H1 (cell line): ENCODE data around the gene MEF2B. TPM values are rescaled to one million over a fixed set of nuclear protein-coding genes. Genes with fewer than 3 reads are reported as not detected.

Experiments
- CTCF ChIA-PET: fragments of 300-600 bp; sonication (Branson Sonifier 250); formaldehyde crosslinking; loops from one replicate; lab custom pipeline; 2021; ENCODE audit not compliant: partially characterized antibody; lab: Charles Lee
- POLR2A ChIA-PET: fragments of 300-600 bp; sonication (Branson Sonifier 250); formaldehyde crosslinking; loops from one replicate; lab custom pipeline; 2021; ENCODE audit warnings: inconsistent platforms; ENCODE audit not compliant: partially characterized antibody; lab: Charles Lee
- DNase-seq, 2 experiments: peaks; one replicate each; pipeline versions ENCODE4 v3.0.0 to v3.0.0-alpha.2; 2010 to 2022; ENCODE audit warnings: low spot score in 2 of 2, low read depth in 1 of 2, mixed read lengths in 1 of 2
- FAIRE-seq: peaks from 2 replicates; lab custom pipeline; 2011; peaks lifted over from hg19 to GRCh38; lab: Jason Lieb, UNC
- H2AFZ ChIP-seq: 2 replicates; pipeline ENCODE4 v1.8.1; 2012; ENCODE audit warnings: low read length, inconsistent platforms
- H2AK5ac ChIP-seq: 2 replicates; pipeline ENCODE4 v1.6.1; 2013; ENCODE audit warnings: low read depth, low read length
- H2BK120ac ChIP-seq: replicated peaks from 2 replicates; pipeline ENCODE3; 2013; ENCODE audit warnings: low read depth, low read length, inconsistent platforms
- H2BK12ac ChIP-seq: 2 replicates; pipeline ENCODE4 v1.6.1; 2013; ENCODE audit warnings: low read depth, low read length
- H2BK15ac ChIP-seq: 2 replicates; pipeline ENCODE4 v1.6.1; 2013; ENCODE audit warnings: low read length
- H2BK20ac ChIP-seq: 2 replicates; pipeline ENCODE4 v1.6.1; 2013; ENCODE audit warnings: low read length
- H2BK5ac ChIP-seq: 2 replicates; pipeline ENCODE4 v1.6.1; 2013; ENCODE audit warnings: low read depth, low read length
- H3K14ac ChIP-seq: 2 replicates; pipeline ENCODE4 v1.6.1; 2013; ENCODE audit warnings: inconsistent platforms; ENCODE audit not compliant: insufficient read length
- H3K18ac ChIP-seq: 2 replicates; pipeline ENCODE4 v1.6.1; 2013; ENCODE audit warnings: low read length; ENCODE audit errors: extremely low read depth
- H3K23ac ChIP-seq: 2 replicates; pipeline ENCODE4 v1.6.1; 2013; ENCODE audit warnings: inconsistent platforms; ENCODE audit not compliant: insufficient read length
- H3K23me2 ChIP-seq: 2 replicates; pipeline ENCODE4 v1.6.1; 2013; ENCODE audit warnings: low read depth, low read length
- H3K27ac ChIP-seq: 2 replicates; pipeline ENCODE4 v1.6.1; 2011; ENCODE audit warnings: low read depth, low read length, inconsistent platforms
- H3K27me3 ChIP-seq, 4 experiments: replicated peaks in 1 of 4; 1 replicate in 1 of 4; 2 replicates in 3 of 4; pipeline versions ENCODE4 v1.6.1 to v1.8.1; 2011 to 2013; ENCODE audit warnings: low read length in 3 of 4, mild to moderate bottlenecking in 3 of 4, inconsistent platforms in 2 of 4, mixed read lengths in 2 of 4, moderate library complexity in 1 of 4; ENCODE audit not compliant: control insufficient read depth in 3 of 4, insufficient read depth in 3 of 4; ENCODE audit errors: extremely low read depth in 1 of 4
- H3K36me3 ChIP-seq, 4 experiments: 2 replicates each; pipeline versions ENCODE4 v1.6.1 to v1.8.1; 2011 to 2013; ENCODE audit warnings: mild to moderate bottlenecking in 4 of 4, low read length in 3 of 4, moderate library complexity in 2 of 4, control low read depth in 1 of 4, inconsistent platforms in 1 of 4; ENCODE audit not compliant: insufficient read depth in 4 of 4, control insufficient read depth in 2 of 4
- H3K4ac ChIP-seq: replicated peaks from 2 replicates; pipeline ENCODE3; 2013; ENCODE audit warnings: low read length, low read depth, mixed read lengths, inconsistent platforms; ENCODE audit not compliant: insufficient read length
- H3K4me1 ChIP-seq, 4 experiments: replicated peaks in 1 of 4; 1 replicate in 1 of 4; 2 replicates in 3 of 4; pipeline versions ENCODE4 v1.6.1 to v1.8.1; 2011 to 2013; ENCODE audit warnings: low read length in 3 of 4, inconsistent platforms in 2 of 4, mixed read lengths in 1 of 4; ENCODE audit not compliant: insufficient read depth in 4 of 4, control insufficient read depth in 3 of 4
- H3K4me2 ChIP-seq, 2 experiments: 2 replicates each; pipeline versions ENCODE4 v1.6.1 to v1.8.1; 2011 to 2013; ENCODE audit warnings: low read depth in 2 of 2, low read length in 2 of 2, control low read depth in 1 of 2, inconsistent platforms in 1 of 2, mild to moderate bottlenecking in 1 of 2; ENCODE audit not compliant: insufficient read depth in 1 of 2
- H3K4me3 ChIP-seq, 4 experiments: fragments of 200-600, 300-600 bp in 1 of 4; sonication (generic), shearing (Covaris generic), sonication (Bioruptor Twin) in 1 of 4; 2 replicates each; pipeline versions ENCODE4 v1.5.1 to v1.8.1; 2011 to 2016; ENCODE audit warnings: low read length in 4 of 4, low read depth in 3 of 4, control low read depth in 2 of 4, inconsistent platforms in 2 of 4, mild to moderate bottlenecking in 2 of 4, mixed read lengths in 1 of 4, moderate library complexity in 1 of 4; ENCODE audit not compliant: insufficient read depth in 2 of 4; ENCODE audit errors: extremely low read depth in 1 of 4
- H3K56ac ChIP-seq: replicated peaks from 2 replicates; pipeline ENCODE3; 2013; ENCODE audit warnings: low read depth, mild to moderate bottlenecking, mixed read lengths, low read length, inconsistent platforms; ENCODE audit not compliant: insufficient read length
- H3K79me1 ChIP-seq: 2 replicates; pipeline ENCODE4 v1.6.1; 2013; ENCODE audit warnings: low read depth, low read length, control low read depth
- H3K79me2 ChIP-seq, 2 experiments: 2 replicates each; pipeline versions ENCODE4 v1.6.1 to v1.8.1; 2012 to 2013; ENCODE audit warnings: low read length in 2 of 2, mild to moderate bottlenecking in 2 of 2, inconsistent platforms in 1 of 2; ENCODE audit not compliant: insufficient read depth in 2 of 2, control insufficient read depth in 1 of 2
- H3K9ac ChIP-seq, 4 experiments: replicated peaks in 1 of 4; 1 replicate in 1 of 4; 2 replicates in 3 of 4; pipeline versions ENCODE4 v1.6.1 to v1.8.1; 2011 to 2013; ENCODE audit warnings: low read depth in 3 of 4, low read length in 3 of 4, control low read depth in 2 of 4, mild to moderate bottlenecking in 2 of 4, moderate library complexity in 2 of 4, inconsistent platforms in 1 of 4; ENCODE audit errors: extremely low read depth in 1 of 4
- H3K9me3 ChIP-seq, 2 experiments: 2 replicates each; pipeline versions ENCODE4 v1.6.1 to v1.8.1; 2012 to 2013; ENCODE audit warnings: mild to moderate bottlenecking in 2 of 2, moderate library complexity in 2 of 2, control low read depth in 1 of 2, inconsistent platforms in 1 of 2, low read depth in 1 of 2, low read length in 1 of 2, mixed read lengths in 1 of 2; ENCODE audit not compliant: insufficient read depth in 2 of 2
- H4K20me1 ChIP-seq, 2 experiments: replicated peaks in 1 of 2; 2 replicates each; pipeline versions ENCODE3 to v1.8.1; 2011 to 2013; ENCODE audit warnings: inconsistent platforms in 2 of 2, low read length in 2 of 2, mild to moderate bottlenecking in 1 of 2; ENCODE audit not compliant: insufficient read depth in 2 of 2, control insufficient read depth in 1 of 2
- H4K5ac ChIP-seq: 2 replicates; pipeline ENCODE4 v1.6.1; 2013; ENCODE audit warnings: low read length, low read depth, mixed read lengths, inconsistent platforms; ENCODE audit not compliant: insufficient read length
- H4K8ac ChIP-seq: 2 replicates; pipeline ENCODE4 v1.8.0; 2013; ENCODE audit warnings: mild to moderate bottlenecking, moderate library complexity, low read length, inconsistent platforms; ENCODE audit not compliant: insufficient read depth; ENCODE audit errors: extremely low read depth
- H4K91ac ChIP-seq: replicated peaks from 2 replicates; pipeline ENCODE3; 2013; ENCODE audit warnings: low read length, mixed read lengths, inconsistent platforms; ENCODE audit not compliant: insufficient read length
- ASH2L ChIP-seq: fragments of 200-600, 300-600 bp; sonication (generic); IDR thresholded peaks from one replicate; pipeline ENCODE4 v1.7.1; 2017; ENCODE audit warnings: low read length
- BCL11A ChIP-seq, 2 experiments: IDR thresholded peaks; one replicate each; pipeline ENCODE4 v1.6.1; 2011; ENCODE audit warnings: low read depth in 2 of 2, low read length in 2 of 2, mild to moderate bottlenecking in 2 of 2
- CREB1 ChIP-seq: IDR thresholded peaks from 2 replicates; pipeline ENCODE4 v1.6.1; 2012; ENCODE audit warnings: inconsistent platforms
- GABPA ChIP-seq: IDR thresholded peaks from 2 replicates; pipeline ENCODE4 v1.6.1; 2011; ENCODE audit warnings: mild to moderate bottlenecking, low read length, moderate library complexity, borderline replicate concordance; ENCODE audit not compliant: insufficient read depth
- GTF2F1 ChIP-seq: IDR thresholded peaks from 2 replicates; pipeline ENCODE4 v1.6.1; 2012; ENCODE audit warnings: low read depth, low read length, improper control_type of control experiment, borderline replicate concordance
- RAD21 ChIP-seq, 2 experiments: IDR thresholded peaks in 1 of 2; conservative IDR thresholded peaks in 1 of 2; 2 replicates each; pipeline ENCODE4 v1.6.1; 2011; ENCODE audit warnings: low read depth in 2 of 2, low read length in 2 of 2, improper control_type of control experiment in 1 of 2, inconsistent platforms in 1 of 2, mild to moderate bottlenecking in 1 of 2, moderate library complexity in 1 of 2
- YY1 ChIP-seq: IDR thresholded peaks from 2 replicates; pipeline ENCODE4 v1.6.1; 2011; ENCODE audit warnings: low read depth, mild to moderate bottlenecking, low read length
- WGBS, 2 experiments: shearing (Covaris generic) in 1 of 2; methylation state at CpG; one replicate each; pipeline versions ENCODE4 v1.1.6 to v1.1.7; 2013 to 2015; ENCODE audit warnings: low lambda C conversion rate in 2 of 2, mixed read lengths in 2 of 2, inconsistent platforms in 1 of 2, low coverage in 1 of 2, missing lambda C conversion rate in 1 of 2; ENCODE audit not compliant: insufficient replicate concordance in 2 of 2, insufficient coverage in 1 of 2, insufficient read length in 1 of 2; ENCODE audit errors: extremely low coverage in 1 of 2, missing lambda C conversion rate in 1 of 2; 5-methylcytosine and 5-hydroxymethylcytosine counted together
- polyA plus RNA-seq, 7 experiments: library from polyadenylated mRNA; depleted of rRNA in 3 of 7; stranded (reverse) in 5 of 7; unstranded in 2 of 7; fragments of >200 nt in 5 of 7; fragments of 200-250 nt in 2 of 7; gene quantifications; 1 replicate in 5 of 7; 2 replicates in 1 of 7; 4 replicates in 1 of 7; pipeline versions ENCODE4 v1.2.1 to v1.2.3, GENCODE V29; 2011 to 2013; ENCODE audit warnings: missing spikeins in 2 of 7, mixed read lengths in 2 of 7
- total RNA-seq: library from RNA; stranded (reverse); fragmentation: NEBNext Ultra II Directional; extraction: Animal tissue kit (Norgen Biotek cat#: 25700); gene quantifications from 2 replicates; pipeline ENCODE4 v1.2.1, GENCODE V29; 2021

MEF2B gene
- total and polyA plus RNA-seq, 2 of the 8 experiments (the other 6 are each of a cell fraction or from before 2014, with no cell fraction given): 2.8 to 3.7 TPM

- no peaks in the 10 kb centered on the region for H3K79me2 ChIP-seq
- no peak for TF ChIP-seq RAD21 (IDR thresholded peaks at IDR 0.05 in 1 of 2, conservative IDR thresholded peaks at IDR 0.05 in 1 of 2; ENCODE audit: low read depth in 2 of 2, low read length in 2 of 2)
- no peak for TF ChIP-seq GABPA
- no peak for TF ChIP-seq GTF2F1
- no peak for TF ChIP-seq ASH2L
- no peak for TF ChIP-seq YY1
- no peak for TF ChIP-seq CREB1
- no peak for TF ChIP-seq BCL11A (IDR thresholded peaks at IDR 0.05; ENCODE audit: low read depth in 2 of 2, low read length in 2 of 2)
- 89% methylated on average over 13 of the region's 17 CpGs; no CpG with 5 or more reads in 1 of the 2 experiments for WGBS, 2 experiments
- no peak overlapping the region for H2BK120ac ChIP-seq
- H2BK12ac ChIP-seq: no peak overlapping the region
- no peak for DNase-seq
- H4K5ac ChIP-seq: no peak overlapping the region
- H2AK5ac ChIP-seq: no peak overlapping the region
- H4K91ac ChIP-seq: no peak overlapping the region
- H3K23ac ChIP-seq: no peak overlapping the region
- no peak overlapping the region for H3K4me2 ChIP-seq
- H4K20me1 ChIP-seq: no peaks in the 10 kb centered on the region
- H3K27ac ChIP-seq: no peak overlapping the region
- FAIRE-seq: no peak
- H3K4me3 ChIP-seq: no peak overlapping the region
- H3K79me1 ChIP-seq: no peaks in the 10 kb centered on the region
- no peak overlapping the region for H4K8ac ChIP-seq
- no peaks in the 10 kb centered on the region for H3K23me2 ChIP-seq
- H3K4me1 ChIP-seq: peaks cover 0 to 2% (median under 1%) of the 10 kb centered on the region in 4 experiments; a peak in 2 of 7 replicates
- H3K9me3 ChIP-seq: no peaks in the 10 kb centered on the region
- ChIA-PET CTCF (interaction anchor here (0.7 to 4.7 kb wide), 22 partner anchors 9 to 345 kb away, joined by 3 to 85 read pairs (median 4); partner anchors contain the start of gene NR2C2AP), POLR2A (interaction anchor here (0.7 to 5.7 kb wide), 3 partner anchors 14 to 32 kb away, joined by 3 to 33 read pairs (median 19); no protein-coding TSS in a partner anchor)
- H3K56ac ChIP-seq: no peak overlapping the region
- H3K14ac ChIP-seq: no peak overlapping the region
- no peak overlapping the region for H3K4ac ChIP-seq
- no peak overlapping the region for H2BK5ac ChIP-seq
- H3K18ac ChIP-seq: no peak overlapping the region
- H3K9ac ChIP-seq: no peak overlapping the region
- no peak overlapping the region for H2BK20ac ChIP-seq
- no peak overlapping the region for H2BK15ac ChIP-seq
- no peak overlapping the region for H2AFZ ChIP-seq
- H3K36me3 ChIP-seq: no peaks in the 10 kb centered on the region
- H3K27me3 ChIP-seq: no peaks in the 10 kb centered on the region; a peak in 1 of 7 replicates
These were observed 24.8 kb downstream of the MEF2B start for GRCh38 chr19:19145281-19145680.
